IMR-90 (cell line): ENCODE measurements around the gene PPAN. TPM values are rescaled to one million over a fixed set of nuclear protein-coding genes. Genes with fewer than 3 reads are reported as not detected.

Source experiments
- ATAC-seq: fragments of 200-7000 bp; cut with Tn5 transposase; 2 replicates; pipeline ENCODE4 v1.9.1; 2020; ENCODE audit warnings: low read depth, mild to moderate bottlenecking, moderate library complexity
- Bru-seq: library from RNA; stranded (reverse); fragments of 400-500 nt; gene quantifications from one replicate; lab custom pipeline; 2021; lab: Mats Ljungman, UMichigan
- BruChase-seq, 2 experiments: library from RNA; stranded (reverse); fragments of 400-500 nt; gene quantifications; one replicate each; lab custom pipeline; 2021; lab: Mats Ljungman, UMichigan
- BruUV-seq: library from RNA; stranded (reverse); fragments of 400-500 nt; replicated peaks from 2 replicates; lab custom pipeline; 2021; lab: Mats Ljungman, UMichigan
- CTCF ChIA-PET: fragments of 300-600 bp; formaldehyde crosslinking; extraction: SDS; loops from one replicate; lab custom pipeline; 2021; ENCODE audit warnings: antibody characterized with exemption; lab: Yijun Ruan, JAX
- POLR2A ChIA-PET: fragments of 300-600 bp; sonication (Branson Sonifier 250); formaldehyde crosslinking; loops from one replicate; lab custom pipeline; 2022; ENCODE audit warnings: antibody characterized with exemption; ENCODE audit not compliant: unreplicated experiment; lab: Charles Lee
- DNase-seq: peaks from one replicate; pipeline ENCODE4 v3.0.0; 2013
- H2AFZ ChIP-seq: replicated peaks from 2 replicates; pipeline ENCODE3; 2013; ENCODE audit warnings: low read length, mild to moderate bottlenecking; ENCODE audit not compliant: poor library complexity
- H2AK5ac ChIP-seq: 2 replicates; pipeline ENCODE4 v1.6.1; 2013; ENCODE audit warnings: low read depth, low read length, inconsistent platforms
- H2AK9ac ChIP-seq: replicated peaks from 2 replicates; pipeline ENCODE3; 2013; ENCODE audit warnings: mild to moderate bottlenecking, low read depth, low read length, moderate library complexity; ENCODE audit not compliant: poor library complexity
- H2BK120ac ChIP-seq: 2 replicates; pipeline ENCODE4 v1.6.1; 2013; ENCODE audit warnings: low read depth, low read length, inconsistent platforms
- H2BK15ac ChIP-seq: 3 replicates; pipeline ENCODE4 v1.6.1; 2013; ENCODE audit warnings: low read depth, low read length, inconsistent platforms
- H2BK20ac ChIP-seq: 2 replicates; pipeline ENCODE4 v1.6.1; 2013; ENCODE audit warnings: low read depth, mild to moderate bottlenecking, inconsistent platforms, low read length, moderate library complexity
- H2BK5ac ChIP-seq: 2 replicates; pipeline ENCODE4 v1.6.1; 2013; ENCODE audit warnings: mild to moderate bottlenecking, low read depth, low read length, inconsistent platforms; ENCODE audit not compliant: poor library complexity, severe bottlenecking
- H3K14ac ChIP-seq: replicated peaks from 2 replicates; pipeline ENCODE4 v1.6.1; 2013; ENCODE audit warnings: low read depth, low read length, inconsistent platforms
- H3K18ac ChIP-seq: 2 replicates; pipeline ENCODE4 v1.6.1; 2013; ENCODE audit warnings: low read depth, low read length, control low read depth
- H3K23ac ChIP-seq: 2 replicates; pipeline ENCODE4 v1.6.1; 2013; ENCODE audit warnings: low read depth, low read length, inconsistent platforms
- H3K27ac ChIP-seq: 2 replicates; pipeline ENCODE4 v1.5.1; 2013; ENCODE audit warnings: mild to moderate bottlenecking, control low read depth, low read length; ENCODE audit not compliant: insufficient read depth
- H3K27me3 ChIP-seq: 2 replicates; pipeline ENCODE4 v1.6.1; 2013; ENCODE audit warnings: low read length; ENCODE audit not compliant: control insufficient read depth, insufficient read depth
- H3K36me3 ChIP-seq: 2 replicates; pipeline ENCODE4 v1.6.1; 2013; ENCODE audit warnings: low read length, mixed read lengths; ENCODE audit not compliant: control insufficient read depth, insufficient read depth
- H3K4ac ChIP-seq: 2 replicates; pipeline ENCODE4 v1.6.1; 2013; ENCODE audit warnings: low read depth, low read length, inconsistent platforms
- H3K4me1 ChIP-seq: 2 replicates; pipeline ENCODE4 v1.6.1; 2013; ENCODE audit warnings: low read length, mixed read lengths; ENCODE audit not compliant: control insufficient read depth, insufficient read depth
- H3K4me2 ChIP-seq: 2 replicates; pipeline ENCODE4 v1.6.1; 2013; ENCODE audit warnings: low read depth, mild to moderate bottlenecking, control low read depth, low read length, moderate library complexity
- H3K4me3 ChIP-seq: 2 replicates; pipeline ENCODE4 v1.5.1; 2013; ENCODE audit warnings: low read depth, mild to moderate bottlenecking, control low read depth, low read length, moderate library complexity; ENCODE audit not compliant: insufficient read depth
- H3K56ac ChIP-seq: 2 replicates; pipeline ENCODE4 v1.6.1; 2013; ENCODE audit warnings: low read length, inconsistent platforms; ENCODE audit not compliant: insufficient read depth; ENCODE audit errors: extremely low read depth
- H3K79me1 ChIP-seq, 2 experiments: 2 replicates each; pipeline ENCODE4 v1.6.1; 2013; ENCODE audit warnings: low read length in 2 of 2, inconsistent platforms in 1 of 2, low read depth in 1 of 2
- H3K9ac ChIP-seq: 2 replicates; pipeline ENCODE4 v1.6.1; 2013; ENCODE audit warnings: low read depth, low read length, control low read depth
- H3K9me1 ChIP-seq: 2 replicates; pipeline ENCODE4 v1.6.1; 2013; ENCODE audit warnings: low read length, inconsistent platforms; ENCODE audit not compliant: insufficient read depth
- H3K9me3 ChIP-seq: 2 replicates; pipeline ENCODE4 v1.6.1; 2013; ENCODE audit warnings: low read length; ENCODE audit not compliant: control insufficient read depth, insufficient read depth
- H4K20me1 ChIP-seq: 2 replicates; pipeline ENCODE4 v1.6.1; 2013; ENCODE audit warnings: low read length, inconsistent platforms; ENCODE audit not compliant: insufficient read depth
- H4K5ac ChIP-seq: 2 replicates; pipeline ENCODE4 v1.6.1; 2013; ENCODE audit warnings: mild to moderate bottlenecking, low read depth, low read length, control low read depth
- H4K8ac ChIP-seq, 2 experiments: 2 replicates each; pipeline ENCODE4 v1.6.1; 2013; ENCODE audit warnings: low read depth in 2 of 2, low read length in 2 of 2, control low read depth in 1 of 2, inconsistent platforms in 1 of 2
- H4K91ac ChIP-seq: 2 replicates; pipeline ENCODE4 v1.6.1; 2013; ENCODE audit warnings: low read depth, low read length, inconsistent platforms; ENCODE audit not compliant: insufficient read depth
- BHLHE40 ChIP-seq: fragments of 150-350 bp; IDR thresholded peaks from 2 replicates; pipeline ENCODE4 v1.6.1; 2016; ENCODE audit warnings: mild to moderate bottlenecking, low read depth, low read length
- CEBPB ChIP-seq: IDR thresholded peaks from 2 replicates; pipeline ENCODE4 v1.6.1; 2012; ENCODE audit warnings: low read depth, low read length, improper control_type of control experiment
- CTCF ChIP-seq: conservative IDR thresholded peaks from 2 replicates; pipeline ENCODE4 v1.5.1; 2012; ENCODE audit warnings: mild to moderate bottlenecking, low read depth, low read length, improper control_type of control experiment
- FOS ChIP-seq: fragments of 150-350 bp; IDR thresholded peaks from 2 replicates; pipeline ENCODE4 v1.6.1; 2016; ENCODE audit warnings: low read depth, low read length
- MAFK ChIP-seq: IDR thresholded peaks from 2 replicates; pipeline ENCODE4 v1.6.1; 2012; ENCODE audit warnings: low read depth, low read length, improper control_type of control experiment
- MAZ ChIP-seq: IDR thresholded peaks from 2 replicates; pipeline ENCODE4 v1.6.1; 2012; ENCODE audit warnings: low read depth, mild to moderate bottlenecking, low read length, improper control_type of control experiment, moderate library complexity, borderline replicate concordance
- MXI1 ChIP-seq: IDR thresholded peaks from 2 replicates; pipeline ENCODE4 v1.6.1; 2012; ENCODE audit warnings: low read depth, mild to moderate bottlenecking, low read length, moderate library complexity, borderline replicate concordance
- NFE2L2 ChIP-seq: fragments of 150-350 bp; IDR thresholded peaks from 2 replicates; pipeline ENCODE4 v1.6.1; 2016; ENCODE audit warnings: low read depth, mild to moderate bottlenecking, low read length
- RAD21 ChIP-seq: IDR thresholded peaks from 2 replicates; pipeline ENCODE4 v1.6.1; 2012; ENCODE audit warnings: low read length, improper control_type of control experiment
- RFX5 ChIP-seq: IDR thresholded peaks from 2 replicates; pipeline ENCODE4 v1.8.0; 2012; ENCODE audit warnings: low read depth, mild to moderate bottlenecking, low read length, moderate library complexity
- SMC3 ChIP-seq: fragments of 150-350 bp; IDR thresholded peaks from 2 replicates; pipeline ENCODE4 v1.6.1; 2016; ENCODE audit warnings: low read depth, mild to moderate bottlenecking, antibody characterized with exemption, low read length, moderate library complexity
- USF2 ChIP-seq: fragments of 150-350 bp; IDR thresholded peaks from 2 replicates; pipeline ENCODE4 v1.6.1; 2017; ENCODE audit warnings: mild to moderate bottlenecking, antibody characterized with exemption, low read length, low read depth
- WGBS, 2 experiments: methylation state at CpG; one replicate each; pipeline versions ENCODE4 v1.1.5 to v1.1.7; 2013; ENCODE audit warnings: missing lambda C conversion rate in 2 of 2; ENCODE audit not compliant: insufficient read length in 1 of 2; ENCODE audit errors: extremely low coverage in 2 of 2; 5-methylcytosine and 5-hydroxymethylcytosine counted together
- dilution Hi-C: fragments of 300-500 bp; cut with HindIII; formaldehyde crosslinking; loops from one replicate; pipeline ENCODE4 v1.14.3; 2018; ENCODE audit warnings: low sequenced_read_pairs; ENCODE audit not compliant: unreplicated experiment
- in situ Hi-C: fragments of 300-500 bp; cut with MboI; formaldehyde crosslinking; loops from 3 replicates; pipeline ENCODE4 v1.14.3; 2019; ENCODE audit warnings: low sequenced_read_pairs, inconsistent platforms, mixed read lengths
- intact Hi-C: fragments of 100-400 bp; cut with micrococcal nuclease; formaldehyde crosslinking; loops from 2 replicates; pipeline ENCODE4 v1.10.0; 2022
- long read RNA-seq: library from polyadenylated mRNA; unstranded; transcript quantifications from one replicate; pipeline ENCODE4 v2.0.0, GENCODE V29; 2021; ENCODE audit not compliant: unreplicated experiment
- polyA plus RNA-seq, 3 experiments: library from polyadenylated mRNA; depleted of rRNA; stranded (reverse); fragments of >200 nt; gene quantifications; 2 replicates each; pipeline ENCODE4 v1.2.3, GENCODE V29; 2012; ENCODE audit warnings: low replicate concordance in 1 of 3
- total RNA-seq: library from RNA; depleted of rRNA; stranded (reverse); fragments of >200 nt; gene quantifications from 2 replicates; pipeline ENCODE4 v1.2.3, GENCODE V29; 2012; rRNA removed

Gene PPAN
- 24.0 and 30.3 TPM in 2 replicates for total RNA-seq
- polyA plus RNA-seq (2012; rRNA removed), result 38.2 and 41.6 TPM in 2 replicates
- 29.2 and 34.9 TPM in 2 replicates for polyA plus RNA-seq (2012; cell fraction: cytosol; rRNA removed)
- 125 and 180 TPM in 2 replicates for polyA plus RNA-seq (2012; cell fraction: nucleus; rRNA removed; ENCODE audit: low replicate concordance)
- percentile 88 among the genes with signal in this experiment for Bru-seq, nascent RNA
- percentile 89 among the genes with signal in this experiment for BruChase-seq, experiment 1, labeled RNA remaining after a 6-hour chase
- BruChase-seq, experiment 2, labeled RNA remaining after a 2-hour chase, result percentile 93 among the genes with signal in this experiment
- long read RNA-seq, transcript PPAN-201 (12 exons, 1,657 nt), result major isoform, 52 of 58 reads
- long read RNA-seq, partial matches to known transcripts, result 1 of 58 reads
- long read RNA-seq, other reads (novel, unspliced or antisense), result 3 of 58 reads

GRCh38 chr19:10106100-10106936 is at the start of gene PPAN:
TSS of gene PPAN (plus strand) at chr19:10106362. CDS start at chr19:10106395, 33 bp downstream.
- Histone ChIP-seq H2AK9ac (peak within 1 kb of the TSS; percentile 95), H3K9me1 (no peaks in the 10 kb centered on the region), H3K18ac (peak within 1 kb of the TSS; percentile 39; the same call in 1 of the 2 replicates), H3K27me3 (no peaks in the 10 kb centered on the region), H2BK120ac (peak within 1 kb of the TSS; percentile 18; the same call in 1 of the 2 replicates), H3K23ac (peak within 1 kb of the TSS; percentile 44; the same call in 1 of the 2 replicates), H2BK15ac (no peak within 1 kb of the TSS), H3K36me3 (peaks cover 32% of the 10 kb centered on the region), H3K27ac (peak within 1 kb of the TSS; percentile 82), H3K14ac (peak within 1 kb of the TSS; percentile 50), H4K91ac (peak within 1 kb of the TSS; percentile 71), H3K9me3 (no peaks in the 10 kb centered on the region), H4K5ac (peak within 1 kb of the TSS; percentile 60), H4K8ac (peak within 1 kb of the TSS; percentile 89 to 93), H3K4ac (peak within 1 kb of the TSS; percentile 75), H3K56ac (peak within 1 kb of the TSS; percentile 10), H3K4me1 (peaks cover 4% of the 10 kb centered on the region), H2AFZ (peak within 1 kb of the TSS; percentile 92), H3K79me1 (peaks cover 16 to 30% of the 10 kb centered on the region in 2 experiments), H3K4me2 (peak within 1 kb of the TSS; percentile 74), H2AK5ac (peak within 1 kb of the TSS; percentile 52), H2BK20ac (no peak within 1 kb of the TSS), H3K4me3 (peak within 1 kb of the TSS; percentile 76), H4K20me1 (0 out of 2 replicates have a peak, but pooled peaks cover 5% of the 10 kb centered on the region), H3K9ac (peak within 1 kb of the TSS; percentile 81), H2BK5ac (peak within 1 kb of the TSS; percentile 87)
- dilution Hi-C loops (no loop called here), in situ Hi-C loops (no loop called here), intact Hi-C loops (loop anchor here (5.0 kb wide), 1 partner anchor 146 kb away; the partner anchor contains the start of gene MRPL4)
- DNase-seq (peak; percentile 98), ATAC-seq (peak; percentile 93)
- no TSS peak for BruUV-seq
- CTCF ChIA-PET, result interaction anchor here (0.6 kb wide), 1 partner anchor 89 kb away, joined by 4 read pairs; no protein-coding TSS in a partner anchor
- WGBS, 2 experiments, result 0% methylated on average over 29 of the region's 71 CpGs; no CpG with 5 or more reads in 1 of the 2 experiments
- POLR2A ChIA-PET, result no interaction called here
- TF ChIP-seq RAD21 (no peak), MAFK (no peak), USF2 (no peak), SMC3 (no peak), NFE2L2 (no peak), BHLHE40 (0 out of 2 replicates have a peak, but pooled peaks have one; percentile 15), MXI1 (peak; percentile 100), MAZ (peak; percentile 100), RFX5 (no peak), FOS (0 out of 2 replicates have a peak, but pooled peaks have one; percentile 25), CTCF (no peak), CEBPB (no peak)
